Epithelial cell of proximal tubule (primary cell): ENCODE results near the gene ATP6V0B. TPM values are rescaled to one million over a fixed set of nuclear protein-coding genes. Genes with fewer than 3 reads are reported as not detected.

Source experiments
- DNase-seq: peaks from one replicate; pipeline ENCODE4 v3.0.0-alpha.2; 2011; ENCODE audit warnings: low read depth
- H3K4me3 ChIP-seq: 2 replicates; pipeline ENCODE4 v1.5.1; 2011; ENCODE audit warnings: low read depth, mild to moderate bottlenecking, low read length
- total RNA-seq: library from RNA; depleted of rRNA; stranded (reverse); fragments of >200 nt; gene quantifications from 2 replicates; pipeline ENCODE4 v1.2.3, GENCODE V29; 2015
- TF ChIP-seq, protein P1 (sequence below): conservative IDR thresholded peaks from 2 replicates; pipeline ENCODE4 v1.5.1; 2012; ENCODE audit warnings: low read depth, mild to moderate bottlenecking, low read length

ATP6V0B gene
- total RNA-seq, 1 donor from 2014 or later: 139 TPM

DNA sequence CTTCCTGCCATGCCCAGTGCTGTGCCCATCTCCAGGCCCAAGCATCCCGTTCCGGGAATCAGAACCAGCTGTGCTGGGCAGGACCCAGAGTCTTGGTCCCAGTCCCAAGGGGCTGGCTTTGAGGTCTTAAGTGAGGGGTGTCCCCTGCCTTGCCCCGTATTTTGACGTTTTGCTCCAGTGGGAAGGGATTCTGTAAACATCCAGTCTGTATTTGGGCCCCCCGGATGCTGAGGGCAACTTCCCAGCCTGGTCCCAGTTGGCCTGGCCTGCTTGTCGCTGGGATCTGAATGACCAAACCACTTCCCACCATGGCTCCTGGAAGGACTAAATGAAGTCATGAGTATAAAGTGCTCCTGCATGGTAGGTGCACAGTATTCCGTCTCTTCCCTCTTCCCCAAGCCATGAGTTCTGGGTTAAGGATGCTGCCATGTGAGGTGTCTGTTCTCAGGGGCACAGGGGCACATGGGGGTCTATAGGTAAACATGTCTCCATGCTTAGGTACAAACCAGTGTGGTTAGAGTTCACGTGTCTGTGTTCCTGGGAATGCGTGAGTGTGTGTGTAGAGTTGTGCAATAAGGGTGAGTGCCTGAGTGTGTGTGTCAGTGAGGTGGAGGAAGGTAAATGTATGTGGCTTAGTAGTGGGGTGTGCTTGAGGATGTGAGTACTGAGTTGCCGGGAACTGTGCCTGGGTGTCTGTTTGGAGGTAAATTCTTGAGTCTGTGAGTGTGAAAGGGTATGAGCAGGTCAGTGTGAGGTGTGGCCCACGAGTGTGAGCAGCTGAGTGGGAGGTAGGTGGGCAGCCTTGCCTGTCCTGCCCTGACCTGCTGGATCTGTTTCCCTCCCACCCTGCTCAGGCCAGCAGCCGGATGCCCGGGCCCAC is 5.7 kb downstream of the ATP6V0B start:
- DNase-seq: no peak
- H3K4me3 ChIP-seq: peak overlapping the region; percentile 64
- TF ChIP-seq, protein P1, sequence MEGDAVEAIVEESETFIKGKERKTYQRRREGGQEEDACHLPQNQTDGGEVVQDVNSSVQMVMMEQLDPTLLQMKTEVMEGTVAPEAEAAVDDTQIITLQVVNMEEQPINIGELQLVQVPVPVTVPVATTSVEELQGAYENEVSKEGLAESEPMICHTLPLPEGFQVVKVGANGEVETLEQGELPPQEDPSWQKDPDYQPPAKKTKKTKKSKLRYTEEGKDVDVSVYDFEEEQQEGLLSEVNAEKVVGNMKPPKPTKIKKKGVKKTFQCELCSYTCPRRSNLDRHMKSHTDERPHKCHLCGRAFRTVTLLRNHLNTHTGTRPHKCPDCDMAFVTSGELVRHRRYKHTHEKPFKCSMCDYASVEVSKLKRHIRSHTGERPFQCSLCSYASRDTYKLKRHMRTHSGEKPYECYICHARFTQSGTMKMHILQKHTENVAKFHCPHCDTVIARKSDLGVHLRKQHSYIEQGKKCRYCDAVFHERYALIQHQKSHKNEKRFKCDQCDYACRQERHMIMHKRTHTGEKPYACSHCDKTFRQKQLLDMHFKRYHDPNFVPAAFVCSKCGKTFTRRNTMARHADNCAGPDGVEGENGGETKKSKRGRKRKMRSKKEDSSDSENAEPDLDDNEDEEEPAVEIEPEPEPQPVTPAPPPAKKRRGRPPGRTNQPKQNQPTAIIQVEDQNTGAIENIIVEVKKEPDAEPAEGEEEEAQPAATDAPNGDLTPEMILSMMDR: no peak

DNA sequence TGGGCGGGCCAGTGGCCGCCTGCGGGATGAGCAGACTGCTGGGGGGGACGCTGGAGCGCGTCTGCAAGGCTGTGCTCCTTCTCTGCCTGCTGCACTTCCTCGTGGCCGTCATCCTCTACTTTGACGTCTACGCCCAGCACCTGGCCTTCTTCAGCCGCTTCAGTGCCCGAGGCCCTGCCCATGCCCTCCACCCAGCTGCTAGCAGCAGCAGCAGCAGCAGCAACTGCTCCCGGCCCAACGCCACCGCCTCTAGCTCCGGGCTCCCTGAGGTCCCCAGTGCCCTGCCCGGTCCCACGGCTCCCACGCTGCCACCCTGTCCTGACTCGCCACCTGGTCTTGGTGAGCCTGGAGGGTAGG is 6.4 kb downstream of the ATP6V0B start:
- H3K4me3 ChIP-seq: no peak overlapping the region
- no peak for DNase-seq
- TF ChIP-seq, protein P1: no peak

DNA sequence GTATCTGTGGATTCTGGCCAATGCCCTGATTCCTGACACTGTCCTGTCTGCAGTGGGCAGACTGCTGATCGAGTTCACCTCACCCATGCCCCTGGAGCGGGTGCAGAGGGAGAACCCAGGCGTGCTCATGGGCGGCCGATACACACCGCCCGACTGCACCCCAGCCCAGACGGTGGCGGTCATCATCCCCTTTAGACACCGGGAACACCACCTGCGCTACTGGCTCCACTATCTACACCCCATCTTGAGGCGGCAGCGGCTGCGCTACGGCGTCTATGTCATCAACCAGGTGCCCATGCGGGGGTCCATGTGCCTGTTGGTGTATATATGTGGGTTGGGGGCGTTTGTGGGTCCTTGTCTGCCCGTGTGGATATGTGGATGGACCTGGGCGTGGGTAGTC is 6.9 kb downstream of the ATP6V0B start:
- TF ChIP-seq, protein P1: no peak
- no peak overlapping the region for H3K4me3 ChIP-seq
- DNase-seq: no peak

DNA sequence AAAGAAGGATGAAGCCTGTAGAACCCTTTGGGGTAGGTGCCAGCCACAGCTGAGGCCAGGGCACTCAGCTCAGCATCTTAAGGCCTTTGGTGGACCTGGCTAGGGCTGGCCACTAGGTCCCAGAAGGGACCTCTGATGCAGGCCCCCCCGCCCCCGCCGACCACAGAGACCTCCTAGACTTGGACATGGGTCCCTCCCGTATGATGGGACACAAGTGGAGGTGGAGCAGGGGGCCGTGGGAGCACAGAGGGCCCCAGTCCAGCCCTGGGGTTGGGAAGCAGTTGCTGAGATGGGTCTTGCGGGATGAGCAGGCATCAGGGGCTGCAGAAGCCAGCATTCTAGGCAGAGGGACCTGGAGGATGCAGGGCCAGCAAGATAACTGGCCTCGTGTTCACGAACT is 7.5 kb downstream of the ATP6V0B start:
- TF ChIP-seq, protein P1: no peak
- DNase-seq: no peak
- no peak overlapping the region for H3K4me3 ChIP-seq

DNA sequence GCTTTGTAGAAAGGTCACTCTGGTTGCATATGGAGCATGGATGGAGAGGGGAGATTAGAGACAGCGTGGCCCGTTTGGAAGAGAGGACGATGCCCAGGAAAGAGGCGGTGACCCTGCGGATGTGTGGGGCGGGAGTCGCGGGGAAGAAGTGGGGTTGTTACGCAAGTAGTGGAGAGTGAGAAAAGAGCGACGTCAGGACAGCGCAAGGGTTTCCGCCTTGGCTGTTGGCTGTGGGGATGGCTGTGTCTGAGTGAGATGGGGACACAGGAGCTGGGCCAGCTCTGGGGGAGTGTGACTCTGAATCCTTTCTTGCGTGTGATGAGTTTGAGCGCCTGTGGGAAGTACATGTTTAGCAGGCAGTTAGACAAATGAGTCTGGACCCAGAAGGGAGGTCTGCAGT is 8.0 kb downstream of the ATP6V0B start:
- TF ChIP-seq, protein P1: no peak
- DNase-seq: no peak
- no peak overlapping the region for H3K4me3 ChIP-seq

DNA sequence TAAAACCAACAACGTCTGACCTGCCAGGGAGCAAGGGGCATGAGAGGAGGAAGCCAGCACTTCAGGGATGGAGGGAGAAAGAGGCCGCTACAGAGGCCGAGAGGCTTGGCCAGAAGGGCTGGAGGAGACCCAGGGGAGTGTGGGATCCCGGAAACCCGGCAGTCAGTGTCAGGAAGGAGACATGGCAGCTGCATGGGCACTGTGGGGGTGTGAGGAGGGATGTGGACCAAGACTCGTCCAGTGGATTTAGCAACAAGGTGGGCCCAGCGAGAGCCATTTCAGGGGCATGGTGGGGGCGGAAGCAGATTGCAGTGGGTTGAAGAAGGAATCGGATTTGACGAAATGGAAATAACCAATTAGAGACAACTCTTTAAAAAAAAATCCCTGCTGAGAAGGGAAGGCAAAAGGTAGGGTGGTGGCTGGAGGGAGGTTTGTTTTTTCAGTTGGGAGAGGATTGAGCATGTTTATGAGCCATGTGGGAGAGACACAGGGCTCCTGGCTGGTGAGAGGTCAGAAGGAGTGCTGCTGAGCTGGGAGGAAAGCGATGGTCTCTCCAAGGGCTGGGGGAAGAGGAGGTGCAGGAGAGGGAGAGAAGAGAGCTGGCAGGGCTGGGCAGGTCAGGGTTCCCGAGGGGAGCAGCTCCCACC is 8.6 kb downstream of the ATP6V0B start:
- DNase-seq: no peak
- TF ChIP-seq, protein P1: no peak

DNA sequence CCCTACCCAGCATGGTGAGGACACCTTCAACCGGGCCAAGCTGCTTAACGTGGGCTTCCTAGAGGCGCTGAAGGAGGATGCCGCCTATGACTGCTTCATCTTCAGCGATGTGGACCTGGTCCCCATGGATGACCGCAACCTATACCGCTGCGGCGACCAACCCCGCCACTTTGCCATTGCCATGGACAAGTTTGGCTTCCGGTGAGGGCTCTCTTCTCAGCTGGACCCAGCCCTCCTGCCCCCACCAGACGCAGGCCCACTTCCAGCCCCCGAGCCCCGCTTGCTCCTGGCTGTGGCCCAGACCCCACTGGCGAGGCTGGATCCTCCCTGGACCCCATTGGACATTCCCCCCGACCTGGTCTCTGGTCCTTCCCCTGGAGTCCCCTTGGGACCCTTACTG is 10.1 kb downstream of the ATP6V0B start:
- no peak for DNase-seq
- TF ChIP-seq, protein P1: no peak

More for the DNA sequence above, 8.6 kb downstream of the ATP6V0B start:
- no peak overlapping the region for H3K4me3 ChIP-seq

More for the DNA sequence above, 10.1 kb downstream of the ATP6V0B start:
- no peak overlapping the region for H3K4me3 ChIP-seq
